ENCODE measurements around the gene PITPNM3. TPM values are rescaled to one million over a fixed set of nuclear protein-coding genes. Genes with fewer than 3 reads are reported as not detected.

PITPNM3 gene
- polyA plus RNA-seq, 3 donors: 0.29 TPM; not detected in 2

DNA sequence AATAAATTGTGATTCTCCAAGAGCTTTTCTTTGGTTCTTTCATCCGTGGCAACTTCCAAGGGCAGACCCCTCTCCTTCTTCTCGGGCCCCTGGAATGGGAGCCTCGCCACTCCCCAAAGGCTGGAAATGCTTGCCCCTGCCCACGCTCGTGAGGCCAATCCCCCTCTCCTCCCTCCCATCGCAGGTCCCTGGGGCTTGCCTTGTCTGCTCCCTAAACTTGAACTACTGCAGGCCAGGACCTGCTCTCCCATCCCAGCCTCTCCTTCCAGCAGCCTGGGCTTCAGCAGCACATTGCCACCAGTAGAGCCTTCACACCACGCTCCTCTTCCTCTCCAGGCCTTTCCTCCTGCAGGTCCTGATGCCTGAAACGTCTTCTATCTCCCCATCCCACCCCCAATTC, 11.1 kb downstream of the PITPNM3 start:
- Histone ChIP-seq H3K36me3 (replicated peaks in 1 of 2; ENCODE audit: control insufficient read depth in 1 of 2, insufficient read depth in 2 of 2, low read length in 2 of 2) (no peaks in the 10 kb centered on the region), H3K27ac (ENCODE audit: low read depth in 1 of 2, low read length in 2 of 2) (no peak overlapping the region), H3K4me3 (replicated peaks in 1 of 3; ENCODE audit: low read depth in 2 of 3, low read length in 3 of 3) (no peak overlapping the region), H4K20me1 (ENCODE audit: insufficient read depth, low read length) (no peaks in the 10 kb centered on the region), H3K4me1 (ENCODE audit: control insufficient read depth in 1 of 2, insufficient read depth in 2 of 2, low read length in 2 of 2) (no peaks in the 10 kb centered on the region), H3K79me2 (ENCODE audit: insufficient read depth, low read length) (no peaks in the 10 kb centered on the region), H3K27me3 (ENCODE audit: control insufficient read depth in 2 of 2, insufficient read depth in 2 of 2, low read length in 2 of 2) (no peaks in the 10 kb centered on the region), H3K9ac (ENCODE audit: insufficient read depth, low read length, poor library complexity, severe bottlenecking) (no peak overlapping the region), H3K9me3 (replicated peaks in 1 of 2; ENCODE audit: control insufficient read depth in 1 of 2, insufficient read depth in 1 of 2, low read length in 2 of 2) (no peaks in the 10 kb centered on the region), H2AFZ (ENCODE audit: insufficient read depth, low read depth, low read length, poor library complexity, severe bottlenecking) (no peak overlapping the region), H3K4me2 (replicated peaks; ENCODE audit: extremely low read depth, low read length, poor library complexity, severe bottlenecking) (no peak overlapping the region)
- TF ChIP-seq, protein P1, sequence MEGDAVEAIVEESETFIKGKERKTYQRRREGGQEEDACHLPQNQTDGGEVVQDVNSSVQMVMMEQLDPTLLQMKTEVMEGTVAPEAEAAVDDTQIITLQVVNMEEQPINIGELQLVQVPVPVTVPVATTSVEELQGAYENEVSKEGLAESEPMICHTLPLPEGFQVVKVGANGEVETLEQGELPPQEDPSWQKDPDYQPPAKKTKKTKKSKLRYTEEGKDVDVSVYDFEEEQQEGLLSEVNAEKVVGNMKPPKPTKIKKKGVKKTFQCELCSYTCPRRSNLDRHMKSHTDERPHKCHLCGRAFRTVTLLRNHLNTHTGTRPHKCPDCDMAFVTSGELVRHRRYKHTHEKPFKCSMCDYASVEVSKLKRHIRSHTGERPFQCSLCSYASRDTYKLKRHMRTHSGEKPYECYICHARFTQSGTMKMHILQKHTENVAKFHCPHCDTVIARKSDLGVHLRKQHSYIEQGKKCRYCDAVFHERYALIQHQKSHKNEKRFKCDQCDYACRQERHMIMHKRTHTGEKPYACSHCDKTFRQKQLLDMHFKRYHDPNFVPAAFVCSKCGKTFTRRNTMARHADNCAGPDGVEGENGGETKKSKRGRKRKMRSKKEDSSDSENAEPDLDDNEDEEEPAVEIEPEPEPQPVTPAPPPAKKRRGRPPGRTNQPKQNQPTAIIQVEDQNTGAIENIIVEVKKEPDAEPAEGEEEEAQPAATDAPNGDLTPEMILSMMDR (IDR thresholded peaks at IDR 0.05): no peak
- Mint-ChIP-seq H3K27me3 (ENCODE audit: low read depth in 3 of 3) (peaks cover 10 to 29% (median 11%) of the 10 kb centered on the region in 3 donors), H3K9me3 (peaks cover 0 to 2% (median 0%) of the 10 kb centered on the region in 7 donors), H3K4me3 (peak overlapping the region in 1 of 2 donors; percentile 32), H3K27ac (peak overlapping the region in 2 of 7 donors; percentile 42 to 60), H3K36me3 (no peaks in the 10 kb centered on the region), H3K4me1 (peaks cover 10% of the 10 kb centered on the region)
- intact Hi-C loops (cut with micrococcal nuclease): no loop called here
- no peak for DNase-seq
- 92% methylated on average over 8 of the region's 8 CpGs for WGBS (ENCODE audit: insufficient coverage)

DNA sequence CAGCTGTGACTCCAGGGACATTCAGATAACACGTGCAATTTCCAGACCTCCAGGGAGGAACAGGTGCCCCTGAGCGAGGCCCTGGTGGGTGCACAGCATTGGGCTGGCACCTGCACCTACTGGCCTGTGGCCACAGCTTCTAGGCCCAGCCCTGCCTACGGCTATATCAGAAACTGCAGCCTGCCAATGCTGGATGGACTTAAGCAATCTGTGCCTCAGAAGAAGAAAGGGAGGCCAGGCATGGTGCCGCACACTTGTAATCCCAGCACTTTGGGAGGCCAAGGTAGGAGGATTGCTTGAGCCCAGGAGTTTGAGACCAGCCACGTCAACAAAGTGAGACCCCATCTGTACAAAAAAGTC, 12.4 kb downstream of the PITPNM3 start:
- Histone ChIP-seq H3K27me3 (ENCODE audit: control insufficient read depth in 2 of 2, insufficient read depth in 2 of 2, low read length in 2 of 2) (no peaks in the 10 kb centered on the region), H3K4me2 (replicated peaks; ENCODE audit: extremely low read depth, low read length, poor library complexity, severe bottlenecking) (no peak overlapping the region), H3K4me3 (replicated peaks in 1 of 3; ENCODE audit: low read depth in 2 of 3, low read length in 3 of 3) (no peak overlapping the region), H4K20me1 (ENCODE audit: insufficient read depth, low read length) (no peaks in the 10 kb centered on the region), H3K9me3 (replicated peaks in 1 of 2; ENCODE audit: control insufficient read depth in 1 of 2, insufficient read depth in 1 of 2, low read length in 2 of 2) (peaks cover 4 to 7% of the 10 kb centered on the region in 2 donors), H3K27ac (ENCODE audit: low read depth in 1 of 2, low read length in 2 of 2) (no peak overlapping the region), H2AFZ (ENCODE audit: insufficient read depth, low read depth, low read length, poor library complexity, severe bottlenecking) (no peak overlapping the region), H3K36me3 (replicated peaks in 1 of 2; ENCODE audit: control insufficient read depth in 1 of 2, insufficient read depth in 2 of 2, low read length in 2 of 2) (no peaks in the 10 kb centered on the region), H3K9ac (ENCODE audit: insufficient read depth, low read length, poor library complexity, severe bottlenecking) (no peak overlapping the region), H3K4me1 (ENCODE audit: control insufficient read depth in 1 of 2, insufficient read depth in 2 of 2, low read length in 2 of 2) (no peaks in the 10 kb centered on the region), H3K79me2 (ENCODE audit: insufficient read depth, low read length) (no peaks in the 10 kb centered on the region)
- Mint-ChIP-seq H3K36me3 (no peaks in the 10 kb centered on the region), H3K27me3 (ENCODE audit: low read depth in 3 of 3) (peaks cover 11 to 29% (median 11%) of the 10 kb centered on the region in 3 donors), H3K4me3 (no peak overlapping the region), H3K4me1 (peaks cover 10% of the 10 kb centered on the region), H3K9me3 (peaks cover 3 to 11% (median 6%) of the 10 kb centered on the region in 7 donors), H3K27ac (no peak overlapping the region)
- intact Hi-C loops (cut with micrococcal nuclease): no loop called here
- TF ChIP-seq, protein P1 (IDR thresholded peaks at IDR 0.05): no peak
- 95% methylated on average over 5 of the region's 5 CpGs for WGBS (ENCODE audit: insufficient coverage)
- no peak for DNase-seq
